Measurements from ENCODE around the gene TBC1D8. TPM values are rescaled to one million over a fixed set of nuclear protein-coding genes. Genes with fewer than 3 reads are reported as not detected.

TBC1D8 gene
- total and polyA plus RNA-seq, 2 of the 13 experiments (the other 11 are each of a cell fraction or from before 2014, with no cell fraction given), result 45.1 to 95.4 TPM

DNA sequence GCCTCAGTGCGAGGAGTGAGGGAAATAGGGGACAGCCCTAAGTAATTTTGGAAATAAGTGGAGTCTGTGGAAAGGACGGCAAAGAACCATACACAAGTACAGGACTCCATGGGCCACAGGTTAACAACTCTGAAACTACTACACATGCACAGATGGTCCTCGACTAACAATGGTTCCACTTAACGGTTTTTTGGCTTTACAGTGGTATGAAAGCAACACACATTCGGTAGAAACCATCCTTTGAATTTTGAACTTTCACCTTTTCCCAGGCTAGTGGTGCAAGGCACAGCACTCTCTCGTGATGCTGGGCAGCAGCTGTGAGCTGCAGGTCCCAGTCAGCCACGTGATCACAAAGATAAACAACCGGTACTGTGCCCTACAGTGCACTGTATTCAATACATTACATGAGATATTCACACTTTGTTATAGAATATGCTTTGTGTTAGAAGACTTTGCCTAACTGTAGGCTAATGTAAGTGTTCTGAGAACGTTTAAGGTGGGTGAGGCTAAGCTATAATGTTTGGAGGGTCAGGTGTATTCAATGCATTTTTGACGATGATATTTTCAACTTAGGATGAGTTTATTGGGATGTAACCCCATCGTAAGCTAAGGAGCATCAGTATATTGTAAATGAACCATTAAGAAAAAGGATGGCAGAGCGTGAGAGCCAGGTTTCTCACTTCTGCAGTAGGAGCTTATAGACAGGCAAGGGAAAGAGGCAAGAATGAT, 44.6 kb downstream of the TBC1D8 start (continued):
- TF ChIP-seq DZIP1 (CRISPR knock-in tag; IDR thresholded peaks at IDR 0.05) (no peak), ZNF17 (CRISPR knock-in tag; IDR thresholded peaks at IDR 0.05) (no peak), HMGA1 (CRISPR knock-in tag; conservative IDR thresholded peaks at IDR 0.05) (no peak), TFDP2 (CRISPR knock-in tag; IDR thresholded peaks at IDR 0.05) (peak; percentile 65), ARHGAP35 (CRISPR knock-in tag; IDR thresholded peaks at IDR 0.05; ENCODE audit: borderline replicate concordance) (no peak), NR2F2 (IDR thresholded peaks at IDR 0.05; ENCODE audit: borderline replicate concordance, low read depth) (peak; percentile 81), MXD3 (CRISPR knock-in tag; IDR thresholded peaks at IDR 0.05) (peak; percentile 83; the same call in 1 of the 2 replicates), TEAD2 (CRISPR knock-in tag; IDR thresholded peaks at IDR 0.05) (no peak), SOX13 (IDR thresholded peaks at IDR 0.05) (peak; percentile 70), SOX13 (CRISPR knock-in tag; conservative IDR thresholded peaks at IDR 0.05 in 1 of 2, IDR thresholded peaks at IDR 0.05 in 1 of 2) (peak in 1 of 2 experiments; percentile 92; a peak in 2 of 4 replicates), ZNF691 (CRISPR knock-in tag; IDR thresholded peaks at IDR 0.05; ENCODE audit: borderline replicate concordance, low read depth) (no peak), ZBTB34 (CRISPR knock-in tag; IDR thresholded peaks at IDR 0.05) (peak; percentile 86), TARDBP (CRISPR knock-in tag; IDR thresholded peaks at IDR 0.05) (peak; percentile 91), ZIK1 (CRISPR knock-in tag; IDR thresholded peaks at IDR 0.05; ENCODE audit: borderline replicate concordance, low read depth) (no peak), TCF7L2 (IDR thresholded peaks at IDR 0.05; ENCODE audit: low read depth, low read length) (no peak), YY1 (IDR thresholded peaks at IDR 0.05; ENCODE audit: insufficient read depth, insufficient replicate concordance, low read depth, low read length) (no peak), TEAD3 (CRISPR knock-in tag; optimal IDR thresholded peaks at IDR 0.05; ENCODE audit: borderline replicate concordance) (peak; percentile 94), BORCS8-MEF2B (CRISPR knock-in tag; IDR thresholded peaks at IDR 0.05) (no peak), ZNF563 (CRISPR knock-in tag; IDR thresholded peaks at IDR 0.05) (no peak), ZNF879 (CRISPR knock-in tag; IDR thresholded peaks at IDR 0.05) (no peak), NFYB (CRISPR knock-in tag; IDR thresholded peaks at IDR 0.05) (peak; percentile 41; the same call in 1 of the 2 replicates)

Measured in HepG2 (cell line).